Right atrium auricular region (tissue), 2 donors: ENCODE results near the gene PEX16. TPM values are rescaled to one million over a fixed set of nuclear protein-coding genes. Genes with fewer than 3 reads are reported as not detected.

Experiments used
- DNase-seq: peaks from one replicate; pipeline ENCODE4 v3.0.0-alpha.2; 2019; ENCODE audit warnings: low spot score
- H3K27ac ChIP-seq, 2 donors: fragments of 200-600 bp; sonication (generic); 1 replicate in 1 of 2; 2 replicates in 1 of 2; pipeline ENCODE4 v1.5.1; 2016 to 2019
- H3K27me3 ChIP-seq, 2 donors: fragments of 200-600 bp; sonication (generic); one replicate each; pipeline versions ENCODE4 v1.5.1 to v1.6.0; 2017 to 2019
- H3K36me3 ChIP-seq: fragments of 200-600 bp; sonication (generic); one replicate; pipeline ENCODE4 v1.5.1; 2016
- H3K4me1 ChIP-seq, 2 donors: fragments of 200-600 bp; sonication (generic); one replicate each; pipeline versions ENCODE4 v1.5.1 to v1.6.0; 2017 to 2019
- H3K4me3 ChIP-seq, 2 donors: fragments of 200-600 bp; sonication (generic); 1 replicate in 1 of 2; 2 replicates in 1 of 2; pipeline ENCODE4 v1.5.1; 2017 to 2019; ENCODE audit warnings: mild to moderate bottlenecking in 1 of 2, moderate library complexity in 1 of 2
- H3K9me3 ChIP-seq, 2 donors: fragments of 200-600 bp; sonication (generic); one replicate each; pipeline ENCODE4 v1.5.1; 2019
- CTCF ChIP-seq, 2 donors: fragments of 200-600 bp; sonication (generic); IDR thresholded peaks; one replicate each; pipeline ENCODE4 v1.5.1; 2019; ENCODE audit warnings: antibody characterized with exemption in 2 of 2
- total RNA-seq, 2 donors: library from RNA; depleted of rRNA; stranded (reverse); fragments of >200 nt; gene quantifications; one replicate each; pipeline ENCODE4 v1.1.0, GENCODE V29; 2016

Gene PEX16
- total RNA-seq, 2 donors from 2014 or later, result 12.9 to 17.4 TPM

- H3K9me3 ChIP-seq, result no peaks in the 10 kb centered on the region
- H3K27me3 ChIP-seq, result no peaks in the 10 kb centered on the region
- peaks cover 0 to 17% of the 10 kb centered on the region in 2 donors for H3K4me1 ChIP-seq
- no peak for TF ChIP-seq CTCF (IDR thresholded peaks at IDR 0.05)
- no peaks in the 10 kb centered on the region for H3K36me3 ChIP-seq
- no peak overlapping the region for H3K4me3 ChIP-seq
- H3K27ac ChIP-seq, result no peak overlapping the region
- DNase-seq, result no peak
Measured at GRCh38 chr11:45895553-45896259, 22.0 kb downstream of the PEX16 start.

- Histone ChIP-seq H3K9me3 (no peaks in the 10 kb centered on the region), H3K4me1 (peaks cover 0 to 11% of the 10 kb centered on the region in 2 donors), H3K27ac (no peak overlapping the region), H3K27me3 (no peaks in the 10 kb centered on the region), H3K4me3 (no peak overlapping the region), H3K36me3 (no peaks in the 10 kb centered on the region)
- TF ChIP-seq CTCF (IDR thresholded peaks at IDR 0.05), result no peak
- DNase-seq, result no peak
Measured at GRCh38 chr11:45894555-45895247, 23.0 kb downstream of the PEX16 start.

- Histone ChIP-seq H3K9me3 (no peaks in the 10 kb centered on the region), H3K27ac (no peak overlapping the region), H3K4me1 (no peaks in the 10 kb centered on the region), H3K4me3 (no peak overlapping the region), H3K27me3 (no peaks in the 10 kb centered on the region), H3K36me3 (no peaks in the 10 kb centered on the region)
- no peak for DNase-seq
- no peak for TF ChIP-seq CTCF (IDR thresholded peaks at IDR 0.05)
Measured at GRCh38 chr11:45892856-45893255, 24.8 kb downstream of the PEX16 start.

- Histone ChIP-seq H3K27me3 (no peaks in the 10 kb centered on the region), H3K9me3 (no peaks in the 10 kb centered on the region), H3K36me3 (no peaks in the 10 kb centered on the region), H3K27ac (no peak overlapping the region), H3K4me1 (peaks cover 0 to 3% of the 10 kb centered on the region in 2 donors), H3K4me3 (no peak overlapping the region)
- no peak for TF ChIP-seq CTCF (IDR thresholded peaks at IDR 0.05)
- no peak for DNase-seq
Measured at GRCh38 chr11:45890886-45891550, 26.7 kb downstream of the PEX16 start.

- no peak for DNase-seq
- no peak for TF ChIP-seq CTCF (IDR thresholded peaks at IDR 0.05)
Measured at GRCh38 chr11:45889966-45890365, 27.7 kb downstream of the PEX16 start.

More at GRCh38 chr11:45889966-45890365, 27.7 kb downstream of the PEX16 start:
- Histone ChIP-seq H3K4me1 (peaks cover 0 to 8% of the 10 kb centered on the region in 2 donors), H3K27me3 (no peaks in the 10 kb centered on the region), H3K9me3 (no peaks in the 10 kb centered on the region), H3K27ac (no peak overlapping the region), H3K36me3 (no peaks in the 10 kb centered on the region), H3K4me3 (no peak overlapping the region)
